MM.1S (cell line): ENCODE data around the gene TBC1D10A.

Experiments
- CTCF ChIP-seq: fragments of 300-600 bp; sonication (generic); IDR thresholded peaks from 2 replicates; pipeline ENCODE4 v1.5.1; 2016; ENCODE audit warnings: antibody characterized with exemption, low read length, mixed read lengths
- EZH2 ChIP-seq: fragments of 300-600 bp; sonication (generic); optimal IDR thresholded peaks from 2 replicates; pipeline ENCODE3; 2017; ENCODE audit warnings: low read depth, mild to moderate bottlenecking, antibody characterized with exemption, low read length, mixed read lengths
- EZH2phosphoT487 ChIP-seq: fragments of 300-600 bp; sonication (generic); IDR thresholded peaks from 2 replicates; pipeline ENCODE4 v1.6.1; 2018; ENCODE audit warnings: antibody characterized with exemption, low read length

- no peak for TF ChIP-seq CTCF
- no peak for TF ChIP-seq EZH2
- TF ChIP-seq EZH2phosphoT487 = no peak
Measured at GRCh38 chr22:30246814-30247376, 79.8 kb downstream of the TBC1D10A start.
